NCI-H2171 (cell line): Measurements from ENCODE around the gene RYR1.
"Not testable (repeated sequence)": the region's sequence is repeated elsewhere in the genome, so short reads cannot be mapped to it uniquely, and the experiment has no call there.

Experiments used
- DNase-seq: peaks from one replicate; lab custom pipeline; 2025; lab: John Stamatoyannopoulos, UW

Gene RYR1

GRCh38 chr19:38490861-38491260, 57.4 kb downstream of the RYR1 start:
- DNase-seq: no peak

- DNase-seq: no peak
Observed at GRCh38 chr19:38492181-38492813, 58.8 kb downstream of the RYR1 start.

DNA sequence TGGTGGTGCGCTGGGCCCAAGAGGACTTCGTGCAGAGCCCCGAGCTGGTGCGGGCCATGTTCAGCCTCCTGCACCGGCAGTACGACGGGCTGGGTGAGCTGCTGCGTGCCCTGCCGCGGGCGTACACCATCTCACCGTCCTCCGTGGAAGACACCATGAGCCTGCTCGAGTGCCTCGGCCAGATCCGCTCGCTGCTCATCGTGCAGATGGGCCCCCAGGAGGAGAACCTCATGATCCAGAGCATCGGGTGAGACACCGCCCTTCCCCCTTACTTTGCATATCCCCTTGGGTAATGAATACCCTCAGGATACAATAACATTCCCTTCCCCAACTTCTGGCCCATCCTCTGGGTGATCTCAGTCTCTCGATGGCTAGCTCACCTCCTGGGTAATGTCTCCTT, 60.9 kb downstream of the RYR1 start:
- no peak for DNase-seq

DNA sequence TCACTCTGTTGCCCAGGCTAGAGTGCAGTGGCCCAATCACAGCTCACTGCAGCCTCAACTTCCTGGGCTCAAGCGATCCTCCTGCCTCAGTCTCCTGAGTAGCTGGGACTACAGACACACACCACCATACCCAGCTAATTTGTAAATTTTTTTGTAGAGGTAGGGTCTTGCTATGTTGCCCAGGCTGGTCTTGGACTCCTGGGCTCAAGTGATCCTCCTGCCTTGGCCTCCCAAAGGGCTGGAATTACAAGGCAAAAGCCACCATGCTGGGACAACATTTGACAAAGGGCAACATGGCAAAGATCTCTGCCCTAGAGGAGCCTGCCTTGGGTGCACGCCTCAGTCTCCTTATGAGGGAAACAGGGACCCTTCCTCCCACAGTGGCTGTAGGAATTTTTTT, 61.9 kb downstream of the RYR1 start:
- not testable (repeated sequence) for DNase-seq

- no peak for DNase-seq
Observed at GRCh38 chr19:38496116-38496515, 62.6 kb downstream of the RYR1 start.

DNA sequence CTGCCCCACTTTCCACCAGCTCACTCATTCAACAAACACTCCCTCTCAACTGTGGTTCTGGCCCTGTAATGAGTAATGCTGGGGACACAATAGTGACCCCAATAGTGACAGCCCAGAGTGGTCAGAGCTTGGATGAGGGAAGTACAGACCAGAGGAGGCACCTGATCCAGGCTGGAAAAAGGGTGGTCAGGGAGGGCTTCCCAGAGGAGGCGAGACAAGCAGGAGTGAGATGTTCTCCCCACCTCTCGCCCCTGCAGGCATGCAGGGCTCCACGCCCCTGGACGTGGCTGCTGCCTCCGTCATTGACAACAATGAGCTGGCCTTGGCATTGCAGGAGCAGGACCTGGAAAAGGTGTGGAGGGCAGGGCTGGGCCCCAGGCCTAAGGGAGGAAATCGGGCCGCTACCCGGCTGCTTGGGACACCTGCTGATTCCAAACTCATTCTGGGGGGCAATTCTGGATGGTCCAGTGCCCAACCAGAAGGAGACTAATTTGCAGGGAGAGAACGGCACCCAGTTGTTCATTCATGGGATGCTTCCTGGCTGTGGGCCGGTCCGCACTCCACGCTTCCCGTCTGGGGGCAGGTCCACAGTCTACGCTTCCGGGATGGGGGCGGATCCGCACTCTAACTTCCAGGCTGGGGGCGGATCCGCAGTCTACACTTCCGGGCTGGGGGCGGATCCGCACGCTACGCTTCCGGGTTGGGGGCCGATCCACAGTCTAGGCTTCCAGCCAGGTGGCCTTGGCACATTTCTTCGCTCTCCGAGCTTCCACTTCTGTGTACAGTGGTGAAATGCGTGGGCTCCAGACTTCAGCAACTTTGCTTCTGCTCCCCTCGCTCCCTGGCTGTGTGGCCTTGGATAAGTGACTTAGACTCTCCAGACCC, 63.4 kb downstream of the RYR1 start:
- DNase-seq: no peak

GRCh38 chr19:38497907-38498306, 64.4 kb downstream of the RYR1 start:
- DNase-seq: no peak

- DNase-seq: no peak
Observed at GRCh38 chr19:38499532-38499931, 66.0 kb downstream of the RYR1 start.

DNA sequence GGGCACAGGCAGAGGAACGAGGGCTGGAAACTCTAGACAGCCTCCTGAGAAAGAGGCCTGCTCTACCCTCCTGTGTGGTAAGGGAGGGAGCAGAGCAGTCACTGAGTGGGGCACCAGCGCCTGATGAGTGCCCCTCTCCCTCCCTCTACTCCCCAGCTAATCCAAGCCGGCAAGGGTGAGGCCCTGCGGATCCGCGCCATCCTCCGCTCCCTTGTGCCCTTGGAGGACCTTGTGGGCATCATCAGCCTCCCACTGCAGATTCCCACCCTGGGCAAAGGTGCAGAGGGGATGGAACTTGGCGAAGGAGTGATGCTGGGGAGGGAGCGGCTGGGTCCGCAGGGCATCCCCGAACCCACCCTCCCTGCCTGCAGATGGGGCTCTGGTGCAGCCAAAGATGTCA, 67.0 kb downstream of the RYR1 start:
- DNase-seq: no peak

- no peak for DNase-seq
Observed at GRCh38 chr19:38502410-38503076, 69.1 kb downstream of the RYR1 start.

- DNase-seq: no peak
Observed at GRCh38 chr19:38503077-38503410, 69.6 kb downstream of the RYR1 start.

- no peak for DNase-seq
Observed at GRCh38 chr19:38505958-38506357, 72.5 kb downstream of the RYR1 start.

GRCh38 chr19:38506375-38506722, 72.9 kb downstream of the RYR1 start:
- no peak for DNase-seq

DNA sequence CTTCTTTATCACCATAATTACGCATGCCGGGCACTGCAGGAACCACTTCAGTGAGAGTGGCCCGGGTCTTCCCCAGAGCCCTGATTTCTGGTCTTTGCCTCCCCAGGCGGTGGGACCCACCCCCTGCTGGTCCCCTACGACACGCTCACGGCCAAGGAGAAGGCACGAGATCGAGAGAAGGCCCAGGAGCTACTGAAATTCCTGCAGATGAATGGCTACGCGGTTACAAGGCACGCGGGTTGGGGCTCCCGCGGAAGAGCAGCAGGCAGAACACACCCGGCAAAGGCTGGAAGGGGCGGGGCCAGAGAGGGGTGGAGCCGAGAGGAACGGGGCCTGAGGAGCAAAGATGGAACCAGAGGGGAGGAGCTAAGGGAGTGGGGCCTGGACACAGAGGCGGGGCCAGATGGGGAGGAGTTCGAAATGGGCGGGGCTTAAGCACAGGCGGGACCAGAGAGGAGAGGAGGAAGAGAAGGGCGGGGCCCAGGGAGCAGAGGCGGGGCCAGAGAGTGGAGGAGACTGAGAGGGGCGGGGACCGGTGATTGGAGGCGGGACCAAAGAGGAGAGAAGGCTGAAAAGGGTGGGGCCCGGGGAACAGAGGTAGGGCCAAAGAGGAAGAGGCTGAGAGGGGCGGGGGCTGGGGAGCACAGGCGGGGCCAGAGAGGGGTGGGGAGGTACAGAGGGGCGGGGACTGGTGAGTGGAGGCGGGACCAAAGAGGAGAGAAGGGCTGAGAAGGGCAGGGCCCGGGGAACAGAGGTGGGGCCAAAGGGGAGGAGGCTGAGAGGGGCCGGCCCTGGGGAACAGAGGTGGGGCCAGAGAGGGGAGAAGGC, 73.4 kb downstream of the RYR1 start:
- DNase-seq: peak; percentile 61

DNA sequence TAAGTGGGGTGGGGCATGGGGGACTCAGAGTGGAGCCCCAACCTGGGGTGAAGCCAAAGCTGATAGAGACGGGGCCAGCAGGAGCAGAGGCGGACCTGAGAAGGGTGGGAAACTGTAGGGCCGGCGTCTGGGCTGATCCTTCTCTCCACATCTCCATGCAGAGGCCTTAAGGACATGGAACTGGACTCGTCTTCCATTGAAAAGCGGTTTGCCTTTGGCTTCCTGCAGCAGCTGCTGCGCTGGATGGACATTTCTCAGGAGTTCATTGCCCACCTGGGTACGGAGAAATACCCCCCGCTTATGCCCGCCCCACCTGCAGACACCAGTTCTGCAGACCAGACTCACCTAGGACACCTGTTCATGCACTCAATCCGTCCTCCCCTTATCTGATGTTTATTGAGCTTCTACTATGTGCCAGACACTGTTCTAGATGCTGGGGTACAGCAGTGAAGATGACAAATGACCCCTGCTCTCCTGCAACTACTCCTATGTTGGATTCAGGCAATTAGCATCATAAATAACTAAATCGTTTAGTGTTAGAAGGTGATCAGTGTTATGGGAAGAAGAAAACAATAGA, 74.1 kb downstream of the RYR1 start:
- DNase-seq: no peak

DNA sequence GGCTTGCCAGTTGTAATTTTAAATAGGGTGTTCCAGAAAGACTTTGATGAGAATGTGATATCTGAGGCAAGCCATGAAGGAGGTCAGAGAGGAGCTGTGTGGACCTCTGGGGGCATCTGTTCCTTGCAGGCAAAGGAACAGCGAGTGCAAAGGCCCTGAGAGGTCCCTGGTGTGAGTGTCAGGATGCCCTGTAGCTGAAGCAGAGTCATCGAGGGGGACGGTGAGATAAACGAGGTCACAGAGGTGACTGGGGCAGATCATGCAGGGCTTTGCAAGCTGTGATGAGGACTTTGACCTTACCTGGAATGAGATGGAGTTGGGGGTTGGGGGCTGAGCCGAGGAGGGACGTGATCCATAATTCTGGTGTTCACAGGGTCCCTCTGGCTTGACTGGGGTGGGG, 75.0 kb downstream of the RYR1 start:
- no peak for DNase-seq

- DNase-seq: no peak
Observed at GRCh38 chr19:38509027-38509426, 75.5 kb downstream of the RYR1 start.

DNA sequence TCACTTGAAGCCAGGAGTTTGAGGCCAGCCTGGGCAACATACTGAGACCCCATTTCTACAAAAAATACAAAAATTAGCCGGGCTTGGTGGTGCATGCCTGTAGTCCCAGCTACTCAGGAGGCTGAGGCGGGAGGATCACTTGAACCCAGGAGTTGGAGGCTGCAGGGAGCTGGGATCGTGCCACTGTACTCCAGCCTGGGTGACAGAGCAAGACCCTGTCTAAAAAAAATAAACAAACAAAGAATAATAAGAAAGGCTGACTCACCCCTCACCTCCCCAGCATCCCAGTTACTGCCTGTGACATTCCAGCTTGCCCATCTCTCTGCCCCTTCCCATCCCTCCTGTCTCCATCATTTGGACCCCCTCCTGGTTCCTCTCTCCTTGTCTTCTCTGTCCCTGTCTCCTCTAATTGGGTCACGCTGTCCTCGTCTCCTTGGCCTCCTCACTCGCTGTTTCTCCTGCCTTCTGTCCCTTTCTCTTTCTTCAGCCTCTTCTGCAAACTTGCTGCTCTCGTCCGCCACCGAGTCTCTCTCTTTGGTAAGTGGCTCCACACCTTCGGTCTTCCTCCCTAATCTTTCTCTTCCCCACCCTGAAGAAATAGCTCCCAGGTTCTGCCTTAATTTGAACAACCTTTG, 77.7 kb downstream of the RYR1 start:
- DNase-seq: no peak

- no peak for DNase-seq
Observed at GRCh38 chr19:38512277-38512676, 78.8 kb downstream of the RYR1 start.

DNA sequence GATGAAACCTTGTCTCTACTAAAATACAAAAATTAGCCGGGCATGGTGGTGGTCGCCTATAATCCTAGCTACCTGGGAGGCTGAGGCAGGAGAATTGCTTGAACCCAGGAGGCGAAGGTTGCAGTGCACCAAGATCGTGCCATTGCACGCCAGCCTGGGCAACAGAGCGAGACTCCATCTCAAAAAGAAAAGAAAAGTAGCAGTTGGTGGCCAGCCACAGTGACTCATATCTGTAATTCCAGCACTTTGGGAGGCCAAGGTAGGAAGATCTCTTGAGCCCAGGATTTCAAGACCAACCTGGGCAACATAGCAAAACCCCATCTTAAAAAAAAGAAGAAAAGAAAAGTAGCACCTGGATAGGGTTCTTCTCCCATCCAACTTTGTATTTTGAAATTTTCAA, 79.7 kb downstream of the RYR1 start:
- not testable (repeated sequence) for DNase-seq

- no peak for DNase-seq
Observed at GRCh38 chr19:38513762-38514167, 80.3 kb downstream of the RYR1 start.
